Prostate gland (tissue), 2 donors: ENCODE data around the gene SLC6A6.

Experiments used
- CTCF ChIP-seq, 4 experiments: fragments of 200-600 bp in 2 of 4; fragments of 450-650 bp in 2 of 4; sonication (generic) in 2 of 4; IDR thresholded peaks; 1 replicate in 3 of 4; 2 replicates in 1 of 4; pipeline ENCODE4 v1.5.1; 2016 to 2019; ENCODE audit warnings: antibody characterized with exemption in 4 of 4, mild to moderate bottlenecking in 2 of 4, moderate library complexity in 2 of 4
- POLR2A ChIP-seq: fragments of 450-650 bp; IDR thresholded peaks from one replicate; pipeline ENCODE4 v1.6.1; 2016; ENCODE audit warnings: antibody characterized with exemption, mild to moderate bottlenecking
- POLR2AphosphoS5 ChIP-seq: sonication (generic); formaldehyde crosslinking; IDR thresholded peaks from one replicate; pipeline ENCODE4 v1.6.1; 2017; ENCODE audit warnings: antibody characterized with exemption

- TF ChIP-seq POLR2AphosphoS5 (no peak), CTCF (IDR thresholded peaks at IDR 0.05) (no peak), POLR2A (no peak)
Measured at GRCh38 chr3:14453876-14454638, 51.7 kb downstream of the SLC6A6 start.
